Posterior vena cava (tissue), 2 donors: ENCODE data around the gene BAZ1B. TPM values are rescaled to one million over a fixed set of nuclear protein-coding genes. Genes with fewer than 3 reads are reported as not detected.
"Not testable (repeated sequence)": the region's sequence is repeated elsewhere in the genome, so short reads cannot be mapped to it uniquely, and the experiment has no call there.

Experiments used
- DNase-seq: peaks from one replicate; pipeline ENCODE4 v3.0.0-alpha.2; 2020; ENCODE audit warnings: low spot score
- intact Hi-C, 2 donors: fragments of 100-400 bp; cut with DNase I; formaldehyde crosslinking; loops; one replicate each; pipeline versions ENCODE4 v1.14.1 to v1.14.2; 2022 to 2023
- total RNA-seq, 2 donors: library from RNA; stranded (reverse); fragmentation: NEBNext Ultra II Directional; extraction: Animal tissue kit (Norgen Biotek cat#: 25700); gene quantifications; one replicate each; pipeline ENCODE4 v1.2.1, GENCODE V29; 2021
- donor health status: DM: yes; HTN: yes; CAD: no.
- donor health status: DM: yes; HTN: yes; CAD: no.

The BAZ1B gene
- total RNA-seq, 2 donors from 2014 or later: 43.5 to 50.6 TPM

DNA sequence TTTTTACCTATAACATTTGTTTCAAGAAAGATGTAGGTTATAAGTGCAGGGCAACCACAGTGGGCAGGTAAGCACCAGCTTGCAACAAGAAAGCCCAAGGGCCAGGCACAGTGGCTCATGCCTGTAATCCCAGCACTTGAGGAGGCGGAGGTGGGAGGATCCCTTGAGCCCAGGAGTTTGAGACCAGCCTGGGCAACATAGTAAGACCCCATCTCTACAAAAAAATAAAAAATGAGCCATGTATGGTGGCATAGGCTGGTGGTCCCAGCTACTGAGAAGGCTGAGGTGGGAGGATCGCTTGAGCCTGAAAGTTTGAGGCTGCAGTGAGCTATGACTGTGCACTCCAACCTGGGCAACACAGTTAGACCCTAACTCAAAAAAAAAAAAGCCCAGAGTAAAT is 22.6 kb upstream of the BAZ1B start:
- intact Hi-C loops: no loop called here
- no peak for DNase-seq

DNA sequence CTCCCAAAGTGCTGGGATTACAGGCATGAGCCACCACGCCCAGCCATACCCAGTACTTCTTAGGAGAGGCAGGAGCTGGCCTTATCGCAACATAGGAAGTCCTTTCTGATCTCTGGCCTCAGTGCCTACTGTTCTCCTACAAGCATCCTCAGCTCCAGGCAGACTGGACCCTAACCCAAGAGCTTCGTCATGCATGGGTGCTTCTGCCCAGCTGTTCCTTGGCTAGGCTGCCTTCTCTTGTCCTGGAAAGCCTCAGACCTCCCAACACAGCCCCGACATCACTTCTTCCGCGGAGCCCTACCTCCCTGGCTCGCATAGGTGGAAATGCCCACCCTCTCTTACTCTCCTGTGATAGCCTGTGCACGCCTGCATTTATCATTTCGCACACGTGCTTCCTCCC is 19.6 kb upstream of the BAZ1B start:
- peak; percentile 36 for DNase-seq
- intact Hi-C loops: no loop called here

DNA sequence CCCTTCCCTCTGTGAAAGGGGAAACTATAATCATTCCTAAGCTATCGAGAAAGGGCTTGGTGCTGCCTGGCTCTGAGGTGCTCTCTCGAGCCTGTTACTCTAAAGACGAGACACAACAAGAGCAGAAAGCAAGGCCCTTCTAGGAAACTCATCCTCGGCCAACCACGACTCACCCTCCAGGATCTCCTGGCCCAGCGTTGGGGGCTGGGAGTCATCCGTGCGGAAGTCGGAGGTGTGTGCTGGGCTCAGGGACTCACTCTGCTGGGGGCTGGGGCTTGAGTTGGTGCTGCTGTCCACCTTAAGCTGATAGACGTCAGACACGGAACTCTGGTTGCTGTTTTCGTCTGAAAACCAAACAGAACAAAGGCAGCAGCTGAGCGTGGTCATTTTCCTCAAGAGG is 17.6 kb upstream of the BAZ1B start:
- intact Hi-C loops: no loop called here
- DNase-seq: peak; percentile 25

DNA sequence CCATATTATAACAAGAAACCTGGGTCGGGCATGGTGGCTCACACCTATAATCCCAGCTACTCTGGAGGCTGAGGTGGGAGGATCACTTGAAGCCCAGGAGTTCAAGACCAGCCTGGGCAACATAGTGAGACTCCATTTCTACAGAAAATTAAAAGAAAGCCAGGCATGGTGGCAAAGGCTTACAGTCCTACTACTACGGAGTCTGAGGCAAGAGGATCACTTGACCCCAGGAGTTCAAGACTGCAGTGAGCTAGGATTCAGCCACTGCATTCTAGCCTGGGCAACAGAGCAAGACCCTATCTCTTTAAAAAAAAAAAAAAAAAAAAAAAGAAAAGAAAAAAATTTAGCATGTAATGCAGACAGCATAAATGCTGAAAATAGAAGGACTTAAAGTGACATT is 16.4 kb upstream of the BAZ1B start:
- peak; percentile 16 for DNase-seq
- intact Hi-C loops: not testable (repeated sequence)

DNA sequence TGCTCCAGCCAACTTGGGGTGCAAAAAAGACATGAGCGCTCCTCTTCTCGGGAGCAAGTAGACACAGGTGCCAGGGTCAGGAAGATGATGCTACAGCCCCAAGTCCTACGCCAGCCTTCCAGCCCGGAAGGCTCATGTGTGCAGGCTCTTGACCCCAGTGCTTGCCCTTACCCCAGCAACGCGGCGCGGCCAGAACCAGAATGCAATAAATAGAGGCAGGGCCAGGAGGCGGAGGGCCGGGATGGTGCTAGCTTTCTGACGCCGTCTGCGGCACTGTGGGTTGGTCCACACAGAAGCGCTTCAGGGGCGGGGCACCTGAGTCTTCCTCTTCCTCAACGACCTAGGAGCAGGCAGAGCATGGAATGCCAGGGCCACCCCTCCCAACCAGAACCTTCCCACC is 15.0 kb upstream of the BAZ1B start:
- intact Hi-C loops: no loop called here
- DNase-seq: peak; percentile 69

DNA sequence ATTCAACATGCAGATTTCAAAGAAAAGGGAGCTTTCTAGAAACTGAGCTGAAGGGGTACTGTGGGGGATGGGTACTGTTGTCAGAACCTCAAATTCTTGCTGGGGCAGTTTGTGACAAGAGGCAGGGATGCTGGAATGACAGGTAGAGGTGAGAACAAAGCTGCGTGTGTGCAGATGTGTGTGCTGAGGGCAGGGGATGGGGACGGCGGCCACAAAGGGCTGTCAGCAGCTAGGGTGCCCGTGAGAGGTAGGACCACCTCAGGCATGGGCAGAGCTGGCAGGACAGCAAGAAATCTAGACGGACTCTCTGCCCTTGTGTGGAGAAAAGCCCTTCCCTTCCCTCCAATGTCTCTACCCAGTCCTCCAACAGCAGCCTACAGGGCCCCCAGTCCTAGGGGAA is 14.4 kb upstream of the BAZ1B start:
- peak; percentile 32 for DNase-seq
- intact Hi-C loops: no loop called here

DNA sequence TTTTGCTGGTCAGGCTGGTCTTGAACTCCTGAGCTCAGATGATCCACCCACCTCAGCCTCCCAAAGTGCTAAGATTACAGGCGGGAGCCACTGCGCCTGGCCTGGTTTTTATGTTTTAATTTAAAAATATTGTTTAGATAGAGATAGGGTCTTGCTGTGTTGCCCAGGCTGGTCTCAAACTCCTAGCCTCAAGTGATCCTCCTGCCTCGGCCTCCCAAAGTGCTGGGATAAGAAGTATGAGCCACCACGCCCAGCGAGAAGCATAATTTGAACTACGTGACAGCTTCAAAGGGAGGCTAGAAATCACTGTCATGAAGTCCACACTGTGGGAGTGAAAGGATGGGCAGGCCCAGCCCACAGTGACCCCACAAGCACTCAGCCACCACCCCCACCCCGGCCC is 13.8 kb upstream of the BAZ1B start:
- peak; percentile 11 for DNase-seq
- intact Hi-C loops: not testable (repeated sequence)

DNA sequence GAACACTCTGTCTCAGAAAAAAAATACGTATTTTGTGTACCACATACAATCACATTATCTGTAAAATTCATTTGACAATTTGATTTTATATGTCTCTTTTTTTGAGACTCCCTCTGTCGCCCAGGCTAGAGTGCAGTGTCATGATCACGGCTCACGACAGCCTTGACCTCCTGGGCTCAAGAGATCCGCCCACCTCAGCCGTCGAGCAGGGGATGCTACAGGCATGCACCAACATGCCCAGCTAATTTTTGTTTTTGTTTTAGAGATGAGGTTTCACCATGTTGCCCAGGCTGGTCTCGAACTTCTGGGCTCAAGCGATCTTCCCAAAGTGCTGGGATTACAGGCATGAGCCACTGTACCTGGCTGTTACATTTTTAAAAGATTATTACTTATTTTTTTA is 11.6 kb upstream of the BAZ1B start:
- DNase-seq: peak; percentile 30
- intact Hi-C loops: no loop called here

DNA sequence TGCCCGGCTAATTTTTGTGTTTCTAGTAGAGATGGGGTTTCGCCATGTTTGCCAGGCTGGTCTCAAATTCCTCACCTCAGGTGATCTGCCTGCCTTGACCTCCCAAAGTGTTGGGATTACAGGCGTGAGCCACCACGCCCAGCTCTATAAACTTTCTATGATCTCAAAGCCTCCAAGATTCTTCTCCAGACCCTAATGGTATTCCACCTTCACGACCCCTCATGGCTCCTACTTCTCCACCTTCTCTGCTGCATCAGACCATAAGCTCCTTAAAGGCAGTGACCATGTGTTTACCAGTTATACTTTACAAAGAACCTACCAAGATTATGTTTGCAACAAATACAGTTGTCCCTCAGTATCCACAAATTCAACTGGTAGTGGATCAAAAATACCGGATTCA is 10.1 kb upstream of the BAZ1B start:
- DNase-seq: peak; percentile 30
- intact Hi-C loops: no loop called here

DNA sequence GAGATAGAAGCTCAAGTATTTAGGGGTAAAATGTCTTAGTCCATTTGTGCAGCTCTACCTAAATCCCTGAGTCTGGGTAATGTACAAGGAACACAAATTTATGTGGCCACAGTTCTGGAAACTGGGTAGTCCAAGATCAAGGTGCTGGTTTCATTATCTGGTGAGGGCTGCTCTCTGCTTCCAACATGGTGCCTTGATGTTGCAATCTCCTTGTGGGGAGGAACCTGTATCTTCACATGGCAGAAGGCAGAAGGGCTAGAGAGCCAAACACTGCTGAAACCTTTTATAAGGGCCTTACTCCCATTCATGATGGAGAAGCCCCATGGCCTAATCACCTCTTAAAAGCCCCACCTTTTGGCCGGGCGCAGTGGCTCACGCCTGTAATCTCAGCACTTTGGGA is 8.7 kb upstream of the BAZ1B start:
- intact Hi-C loops: no loop called here
- DNase-seq: peak; percentile 11

DNA sequence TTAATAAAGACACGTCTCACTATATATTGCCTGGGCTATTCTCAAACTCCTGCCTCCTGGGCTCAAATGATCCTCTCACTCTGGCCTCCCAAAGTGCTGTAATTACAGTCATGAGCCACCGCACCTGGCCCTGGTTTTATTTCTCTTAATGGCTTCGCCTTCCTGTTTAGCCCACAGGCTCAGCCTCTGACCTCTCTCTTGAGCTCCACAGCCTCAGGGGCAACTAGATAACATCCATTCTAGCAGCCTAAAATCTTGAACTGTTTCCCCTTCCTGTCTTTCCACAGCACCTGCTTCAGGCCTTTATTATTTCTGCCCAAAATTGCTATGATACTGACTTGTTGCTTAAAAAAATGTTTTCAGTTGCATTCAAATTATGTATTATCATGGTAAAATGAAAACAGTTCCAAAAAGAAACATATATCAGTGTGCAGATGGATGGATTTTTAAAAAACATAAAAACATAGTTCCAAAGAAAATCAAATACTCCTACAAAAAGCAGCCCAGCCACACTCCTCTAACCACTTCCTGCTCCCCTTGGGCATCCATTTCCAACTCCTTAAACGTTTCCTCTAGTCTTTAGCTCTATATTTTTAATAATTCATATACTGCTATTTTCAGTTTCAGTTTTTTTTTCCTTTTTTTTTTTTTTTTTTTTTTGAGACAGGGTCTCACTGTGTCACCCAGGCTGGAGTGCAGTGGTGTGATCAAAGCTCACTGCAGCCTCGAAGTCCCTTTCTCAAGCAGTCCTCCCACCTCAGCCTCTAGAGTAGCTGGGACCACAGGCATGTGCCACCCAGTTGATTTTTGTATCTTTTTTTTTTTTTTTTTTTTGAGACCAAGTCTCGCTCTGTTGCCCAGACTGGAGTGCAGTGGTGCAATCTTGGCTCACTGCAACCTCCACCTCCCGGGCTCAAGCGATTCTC is 5.1 kb upstream of the BAZ1B start:
- intact Hi-C loops: no loop called here

DNA sequence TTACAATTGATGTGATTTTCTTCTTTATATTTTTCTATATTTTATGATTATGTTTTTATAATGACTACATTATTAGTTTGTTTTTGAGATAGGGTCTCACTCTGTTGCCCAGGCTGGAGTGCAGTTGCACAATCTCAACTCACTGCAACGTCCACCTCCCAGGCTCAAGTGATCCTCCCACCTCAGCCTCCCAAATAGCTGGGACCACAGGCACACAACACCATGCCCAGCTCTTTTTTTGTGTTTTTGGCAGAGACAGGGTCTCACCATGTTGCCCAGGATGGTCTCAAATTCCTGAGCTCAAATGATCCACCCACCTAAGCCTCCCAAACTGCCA is 4.0 kb upstream of the BAZ1B start:
- intact Hi-C loops, DNase-seq: not testable (repeated sequence)

More for the DNA sequence above, 5.1 kb upstream of the BAZ1B start:
- peak; percentile 30 for DNase-seq

DNA sequence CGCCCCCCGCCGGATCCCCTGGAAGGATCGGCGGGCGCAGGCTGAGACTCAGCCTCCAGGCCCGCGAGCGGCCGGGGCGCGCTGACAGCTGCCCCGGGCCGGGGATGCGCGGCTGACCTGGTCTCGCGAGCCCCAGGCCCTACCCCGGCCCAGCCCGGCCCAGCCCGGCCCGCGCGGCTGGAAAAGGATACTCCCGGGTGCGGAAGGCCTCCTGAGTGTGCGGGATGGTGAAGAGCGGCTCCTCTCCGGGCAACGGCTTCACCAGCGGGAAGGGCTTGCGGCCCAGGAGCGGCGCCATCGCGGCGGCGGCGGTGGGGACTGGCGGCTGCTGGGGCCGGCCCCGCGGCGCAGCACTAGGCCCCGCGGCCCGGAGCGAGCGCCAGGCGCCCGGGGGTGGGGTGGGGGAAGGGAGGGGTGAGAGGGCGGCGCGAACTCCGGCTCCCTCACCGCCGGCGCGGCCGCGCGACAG is 423 bp downstream of the BAZ1B start:
- no peak for DNase-seq
- intact Hi-C loops: no loop called here

DNA sequence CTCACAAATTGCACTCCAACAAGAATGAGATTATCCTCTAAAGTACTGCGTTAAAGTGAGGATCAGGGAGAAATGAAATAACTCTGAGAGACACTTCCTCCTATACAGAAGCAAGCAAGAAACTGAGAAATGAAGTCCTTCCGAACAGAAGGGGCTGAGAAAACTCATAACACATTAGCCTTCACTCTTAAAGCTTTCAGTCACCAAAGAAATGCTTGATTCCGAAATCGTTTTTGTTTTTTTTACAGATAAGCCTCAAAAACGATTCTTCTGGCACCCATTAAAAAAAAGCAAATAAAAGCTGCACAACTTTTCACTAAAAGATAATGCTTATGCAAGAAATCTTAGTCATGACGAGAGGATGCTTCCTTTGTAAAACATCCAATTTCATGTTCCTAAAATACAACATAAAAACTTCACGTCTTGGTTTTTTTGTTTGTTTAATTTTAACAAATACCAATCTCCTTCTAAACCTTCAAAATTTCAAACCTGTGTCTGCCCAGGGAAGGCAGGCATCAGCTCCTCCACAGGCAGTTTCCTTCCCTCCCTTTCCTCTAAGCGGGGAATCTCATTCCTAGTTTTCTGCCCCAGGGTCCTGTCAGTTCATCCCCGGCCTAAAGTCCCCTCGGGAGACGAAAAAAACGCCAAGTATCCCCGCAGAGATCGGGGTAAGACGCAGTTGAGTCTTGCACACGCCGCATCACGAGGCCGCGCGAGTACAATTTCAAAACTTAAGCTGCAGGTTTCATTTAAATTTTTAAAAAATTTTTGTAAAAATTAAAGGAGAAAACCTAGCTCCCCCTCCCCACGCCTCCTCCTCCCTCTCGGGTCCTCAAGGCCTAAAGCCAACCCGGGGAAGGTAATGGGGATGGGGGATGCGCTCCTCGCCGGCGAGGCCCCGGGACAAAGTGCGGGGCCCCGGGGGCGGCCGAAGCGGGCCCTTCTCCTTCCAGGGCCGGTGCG is 1.1 kb downstream of the BAZ1B start:
- peak; percentile 73 for DNase-seq
- intact Hi-C loops: no loop called here

DNA sequence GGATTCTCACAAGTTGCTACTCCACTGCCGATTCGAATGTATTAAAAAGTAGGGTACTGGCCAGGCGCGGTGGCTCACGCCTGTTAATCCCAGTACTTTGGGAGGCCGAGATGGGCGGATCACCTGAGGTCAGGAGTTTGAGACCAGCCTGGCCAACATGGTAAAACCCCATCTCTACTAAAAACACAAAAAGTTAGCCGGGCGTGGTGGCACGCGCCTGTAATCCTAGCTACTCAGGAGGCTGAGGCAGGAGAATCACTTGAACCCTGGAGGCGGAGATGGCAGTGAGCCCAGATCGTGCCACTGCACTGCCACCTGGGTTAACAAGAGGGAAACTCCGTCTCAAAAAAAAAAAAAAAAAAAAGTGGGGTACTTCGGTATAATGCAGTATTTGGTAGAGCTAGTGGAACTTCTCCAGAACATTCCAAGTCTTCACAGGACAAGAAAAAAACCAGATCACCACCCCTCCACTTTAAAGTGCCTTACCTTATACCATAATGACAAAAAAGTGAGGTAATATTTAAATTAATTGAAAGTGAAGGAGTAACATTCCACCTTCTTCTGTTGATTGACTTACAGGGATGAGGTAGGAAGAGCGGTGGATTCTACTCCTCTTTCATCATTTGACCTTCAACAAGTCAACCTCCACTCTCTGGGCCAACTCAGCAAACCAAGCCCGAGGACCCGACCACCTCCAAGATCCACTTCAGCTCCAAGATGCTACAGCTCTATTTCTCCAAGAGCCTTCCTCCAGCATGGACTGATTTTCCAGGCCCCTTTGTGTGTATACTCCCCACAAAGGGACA is 2.0 kb downstream of the BAZ1B start:
- DNase-seq: peak; percentile 72
- intact Hi-C loops: loop anchor here in 1 of 2 donors (10.0 kb wide), 1 partner anchor 45 kb away; no protein-coding TSS in a partner anchor

DNA sequence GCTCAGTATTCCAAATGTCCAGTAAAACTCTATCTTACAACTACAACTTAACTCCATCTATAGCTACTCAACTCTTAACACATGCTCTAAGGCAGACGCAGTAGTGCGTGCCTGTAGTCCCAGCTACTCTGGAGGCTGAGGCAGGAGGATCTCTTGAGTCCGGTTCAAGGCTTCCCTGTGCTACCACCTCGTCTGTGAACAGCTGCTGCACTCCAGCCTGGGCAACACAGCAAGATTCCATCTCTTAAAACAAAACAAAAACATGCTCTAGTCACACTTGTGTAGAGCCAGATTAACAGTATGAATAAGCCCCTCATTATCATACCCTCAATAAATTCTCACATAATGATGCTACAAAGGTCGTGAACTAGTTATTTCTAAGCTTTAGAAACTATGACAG is 3.6 kb downstream of the BAZ1B start:
- peak; percentile 30 for DNase-seq
- intact Hi-C loops: loop anchor here in 1 of 2 donors (10.0 kb wide), 1 partner anchor 46 kb away; no protein-coding TSS in a partner anchor

DNA sequence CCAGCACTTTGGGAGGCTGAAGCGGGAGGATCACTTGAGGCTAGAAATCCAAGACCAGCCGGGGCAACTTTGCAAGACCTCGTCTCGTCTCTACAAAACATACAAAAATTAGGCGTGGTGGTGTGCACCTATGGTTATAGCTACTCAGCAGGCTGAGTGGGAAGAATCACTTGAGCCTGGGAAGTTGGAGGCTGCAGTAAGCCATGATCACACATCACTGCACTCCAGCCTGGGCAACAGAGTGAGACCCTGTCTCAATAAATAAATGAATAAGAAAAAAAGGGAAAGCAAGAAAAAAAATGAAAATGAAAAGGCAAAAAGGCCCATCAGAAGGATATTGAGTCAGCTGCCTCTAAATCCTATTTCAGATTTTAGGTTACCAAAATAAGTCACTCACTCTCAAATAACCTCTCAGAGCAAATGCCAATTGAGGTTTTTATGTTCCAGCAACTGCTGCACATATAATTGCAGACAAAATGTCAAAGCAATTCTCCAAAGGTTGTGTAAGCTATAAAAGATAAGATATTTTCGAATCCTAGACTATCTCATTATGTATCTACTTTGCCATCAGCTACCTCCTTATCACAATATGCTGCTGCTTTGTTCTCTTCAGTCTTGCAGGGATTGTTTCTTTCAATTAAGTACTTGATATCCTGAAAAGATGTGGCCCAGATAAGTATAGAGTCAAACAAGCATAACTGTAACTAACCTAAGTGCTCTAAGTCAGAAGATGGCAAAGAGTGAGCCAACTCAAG is 4.7 kb downstream of the BAZ1B start:
- intact Hi-C loops: loop anchor here in 1 of 2 donors (10.0 kb wide), 1 partner anchor 47 kb away; no protein-coding TSS in a partner anchor
- peak; percentile 26 for DNase-seq

DNA sequence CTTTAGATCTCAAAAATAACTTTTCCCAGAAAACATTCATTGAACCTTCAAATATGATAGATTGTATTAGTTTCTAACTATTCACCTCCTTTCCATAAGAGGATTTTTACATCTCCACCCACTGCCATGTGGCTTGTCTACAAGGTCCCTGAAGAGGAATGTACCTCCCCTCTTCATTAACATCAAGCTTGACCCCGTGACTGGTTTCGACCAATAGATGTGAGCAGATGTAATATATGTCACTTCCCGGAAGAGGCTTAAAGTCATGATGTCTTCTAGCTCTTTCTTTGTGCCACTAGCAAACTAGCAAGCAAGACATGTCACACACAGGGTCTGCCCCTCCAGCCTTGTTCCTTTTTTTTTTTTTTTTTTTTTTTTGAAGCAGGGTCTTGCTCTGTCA is 6.9 kb downstream of the BAZ1B start:
- no peak for DNase-seq
- intact Hi-C loops: loop anchor here in 1 of 2 donors (10.0 kb wide), 1 partner anchor 50 kb away; no protein-coding TSS in a partner anchor
